ENCODE results near the gene WWOX.

DNA sequence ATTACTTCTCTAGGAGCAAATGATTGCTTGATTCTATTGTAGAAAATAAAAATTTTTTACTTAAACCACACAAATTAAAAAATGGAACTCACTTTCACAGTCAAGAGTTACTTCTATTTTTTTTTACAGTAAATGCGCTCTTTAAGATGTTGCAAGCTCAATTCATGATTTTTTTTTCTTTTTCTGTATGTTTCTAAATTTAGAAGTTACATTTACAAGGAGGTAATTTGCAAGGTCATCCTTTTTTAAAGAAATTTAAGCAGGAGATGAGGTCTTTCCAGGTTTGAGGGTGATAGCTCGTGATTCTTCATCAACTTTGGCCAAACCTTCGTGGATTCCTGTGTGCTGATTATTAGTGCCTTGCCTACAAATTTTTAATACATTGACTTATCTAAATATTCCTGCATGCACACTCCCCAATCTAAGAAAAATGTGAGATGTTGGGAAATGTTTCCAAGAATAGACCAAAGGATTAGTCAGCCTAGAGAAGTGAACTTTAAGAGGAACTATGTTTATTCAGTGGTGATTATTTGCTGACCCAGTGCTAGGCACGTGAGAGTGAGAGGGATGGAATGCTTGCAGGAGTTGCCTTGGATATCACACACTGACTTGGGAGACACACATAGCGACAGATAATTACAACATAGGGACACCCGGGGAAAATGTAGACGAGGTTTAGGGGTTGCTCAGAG lies 1071.2 kb downstream of the WWOX start:
- TF ChIP-seq, protein P1, sequence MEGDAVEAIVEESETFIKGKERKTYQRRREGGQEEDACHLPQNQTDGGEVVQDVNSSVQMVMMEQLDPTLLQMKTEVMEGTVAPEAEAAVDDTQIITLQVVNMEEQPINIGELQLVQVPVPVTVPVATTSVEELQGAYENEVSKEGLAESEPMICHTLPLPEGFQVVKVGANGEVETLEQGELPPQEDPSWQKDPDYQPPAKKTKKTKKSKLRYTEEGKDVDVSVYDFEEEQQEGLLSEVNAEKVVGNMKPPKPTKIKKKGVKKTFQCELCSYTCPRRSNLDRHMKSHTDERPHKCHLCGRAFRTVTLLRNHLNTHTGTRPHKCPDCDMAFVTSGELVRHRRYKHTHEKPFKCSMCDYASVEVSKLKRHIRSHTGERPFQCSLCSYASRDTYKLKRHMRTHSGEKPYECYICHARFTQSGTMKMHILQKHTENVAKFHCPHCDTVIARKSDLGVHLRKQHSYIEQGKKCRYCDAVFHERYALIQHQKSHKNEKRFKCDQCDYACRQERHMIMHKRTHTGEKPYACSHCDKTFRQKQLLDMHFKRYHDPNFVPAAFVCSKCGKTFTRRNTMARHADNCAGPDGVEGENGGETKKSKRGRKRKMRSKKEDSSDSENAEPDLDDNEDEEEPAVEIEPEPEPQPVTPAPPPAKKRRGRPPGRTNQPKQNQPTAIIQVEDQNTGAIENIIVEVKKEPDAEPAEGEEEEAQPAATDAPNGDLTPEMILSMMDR (IDR thresholded peaks at IDR 0.05): no peak
- TF ChIP-seq POLR2A (IDR thresholded peaks at IDR 0.05): no peak
